HL-60 (cell line): ENCODE measurements around the gene KRTAP21-3.

Experiments used
- POLR2AphosphoS5 ChIP-seq: IDR thresholded peaks from 2 replicates; pipeline ENCODE4 v1.6.1; 2012; ENCODE audit warnings: low read depth
- TF ChIP-seq, protein P1 (sequence below): IDR thresholded peaks from one replicate; pipeline ENCODE4 v1.5.1; 2011; ENCODE audit warnings: low read length, control low read depth, inconsistent platforms; ENCODE audit not compliant: insufficient read depth
- TF ChIP-seq, protein P2 (sequence below): IDR thresholded peaks from 2 replicates; pipeline ENCODE4 v1.6.1; 2012; ENCODE audit warnings: low read depth; ENCODE audit not compliant: insufficient replicate concordance

DNA sequence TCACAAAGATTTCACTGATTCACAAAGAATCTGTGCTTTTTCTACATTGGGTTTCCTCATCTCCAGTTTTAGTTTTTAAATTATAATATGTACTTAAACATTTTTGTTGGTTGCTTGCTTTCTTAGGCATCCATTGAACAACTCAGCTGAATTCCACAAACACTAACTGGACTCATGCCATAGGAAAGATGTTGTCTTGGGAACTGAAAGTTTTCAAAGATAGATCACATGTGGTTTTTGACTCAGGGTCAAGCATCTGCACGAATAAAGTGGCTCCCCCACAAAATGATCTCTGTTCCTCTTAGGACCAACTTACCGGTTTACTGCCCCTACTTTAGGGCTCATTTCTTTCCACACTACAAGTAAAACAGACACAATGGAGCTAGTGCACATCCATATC lies 39.7 kb upstream of the KRTAP21-3 start:
- no peak for TF ChIP-seq POLR2AphosphoS5
- TF ChIP-seq, protein P1, sequence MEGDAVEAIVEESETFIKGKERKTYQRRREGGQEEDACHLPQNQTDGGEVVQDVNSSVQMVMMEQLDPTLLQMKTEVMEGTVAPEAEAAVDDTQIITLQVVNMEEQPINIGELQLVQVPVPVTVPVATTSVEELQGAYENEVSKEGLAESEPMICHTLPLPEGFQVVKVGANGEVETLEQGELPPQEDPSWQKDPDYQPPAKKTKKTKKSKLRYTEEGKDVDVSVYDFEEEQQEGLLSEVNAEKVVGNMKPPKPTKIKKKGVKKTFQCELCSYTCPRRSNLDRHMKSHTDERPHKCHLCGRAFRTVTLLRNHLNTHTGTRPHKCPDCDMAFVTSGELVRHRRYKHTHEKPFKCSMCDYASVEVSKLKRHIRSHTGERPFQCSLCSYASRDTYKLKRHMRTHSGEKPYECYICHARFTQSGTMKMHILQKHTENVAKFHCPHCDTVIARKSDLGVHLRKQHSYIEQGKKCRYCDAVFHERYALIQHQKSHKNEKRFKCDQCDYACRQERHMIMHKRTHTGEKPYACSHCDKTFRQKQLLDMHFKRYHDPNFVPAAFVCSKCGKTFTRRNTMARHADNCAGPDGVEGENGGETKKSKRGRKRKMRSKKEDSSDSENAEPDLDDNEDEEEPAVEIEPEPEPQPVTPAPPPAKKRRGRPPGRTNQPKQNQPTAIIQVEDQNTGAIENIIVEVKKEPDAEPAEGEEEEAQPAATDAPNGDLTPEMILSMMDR: no peak
- TF ChIP-seq, protein P2, sequence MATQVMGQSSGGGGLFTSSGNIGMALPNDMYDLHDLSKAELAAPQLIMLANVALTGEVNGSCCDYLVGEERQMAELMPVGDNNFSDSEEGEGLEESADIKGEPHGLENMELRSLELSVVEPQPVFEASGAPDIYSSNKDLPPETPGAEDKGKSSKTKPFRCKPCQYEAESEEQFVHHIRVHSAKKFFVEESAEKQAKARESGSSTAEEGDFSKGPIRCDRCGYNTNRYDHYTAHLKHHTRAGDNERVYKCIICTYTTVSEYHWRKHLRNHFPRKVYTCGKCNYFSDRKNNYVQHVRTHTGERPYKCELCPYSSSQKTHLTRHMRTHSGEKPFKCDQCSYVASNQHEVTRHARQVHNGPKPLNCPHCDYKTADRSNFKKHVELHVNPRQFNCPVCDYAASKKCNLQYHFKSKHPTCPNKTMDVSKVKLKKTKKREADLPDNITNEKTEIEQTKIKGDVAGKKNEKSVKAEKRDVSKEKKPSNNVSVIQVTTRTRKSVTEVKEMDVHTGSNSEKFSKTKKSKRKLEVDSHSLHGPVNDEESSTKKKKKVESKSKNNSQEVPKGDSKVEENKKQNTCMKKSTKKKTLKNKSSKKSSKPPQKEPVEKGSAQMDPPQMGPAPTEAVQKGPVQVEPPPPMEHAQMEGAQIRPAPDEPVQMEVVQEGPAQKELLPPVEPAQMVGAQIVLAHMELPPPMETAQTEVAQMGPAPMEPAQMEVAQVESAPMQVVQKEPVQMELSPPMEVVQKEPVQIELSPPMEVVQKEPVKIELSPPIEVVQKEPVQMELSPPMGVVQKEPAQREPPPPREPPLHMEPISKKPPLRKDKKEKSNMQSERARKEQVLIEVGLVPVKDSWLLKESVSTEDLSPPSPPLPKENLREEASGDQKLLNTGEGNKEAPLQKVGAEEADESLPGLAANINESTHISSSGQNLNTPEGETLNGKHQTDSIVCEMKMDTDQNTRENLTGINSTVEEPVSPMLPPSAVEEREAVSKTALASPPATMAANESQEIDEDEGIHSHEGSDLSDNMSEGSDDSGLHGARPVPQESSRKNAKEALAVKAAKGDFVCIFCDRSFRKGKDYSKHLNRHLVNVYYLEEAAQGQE: no peak
